Vagina (tissue), 2 donors: ENCODE data around the gene PSMD14.

ENCODE experiments used
- CTCF ChIP-seq, 3 experiments: fragments of 450-650 bp in 2 of 3; fragments of 200-600 bp in 1 of 3; sonication (generic) in 1 of 3; IDR thresholded peaks; one replicate each; pipeline ENCODE4 v1.5.1; 2017 to 2019; ENCODE audit warnings: antibody characterized with exemption in 3 of 3, mild to moderate bottlenecking in 2 of 3, moderate library complexity in 2 of 3
- POLR2A ChIP-seq, 2 donors: fragments of 450-650 bp; IDR thresholded peaks; one replicate each; pipeline ENCODE4 v1.6.1; 2017; ENCODE audit warnings: antibody characterized with exemption in 2 of 2, mild to moderate bottlenecking in 2 of 2, moderate library complexity in 2 of 2

GRCh38 chr2:161391737-161392506 is 83.7 kb downstream of the PSMD14 start:
- TF ChIP-seq CTCF (IDR thresholded peaks at IDR 0.05) (no peak), POLR2A (IDR thresholded peaks at IDR 0.05) (no peak)
